ENCODE measurements around the gene IGSF9.

IGSF9 gene

DNA sequence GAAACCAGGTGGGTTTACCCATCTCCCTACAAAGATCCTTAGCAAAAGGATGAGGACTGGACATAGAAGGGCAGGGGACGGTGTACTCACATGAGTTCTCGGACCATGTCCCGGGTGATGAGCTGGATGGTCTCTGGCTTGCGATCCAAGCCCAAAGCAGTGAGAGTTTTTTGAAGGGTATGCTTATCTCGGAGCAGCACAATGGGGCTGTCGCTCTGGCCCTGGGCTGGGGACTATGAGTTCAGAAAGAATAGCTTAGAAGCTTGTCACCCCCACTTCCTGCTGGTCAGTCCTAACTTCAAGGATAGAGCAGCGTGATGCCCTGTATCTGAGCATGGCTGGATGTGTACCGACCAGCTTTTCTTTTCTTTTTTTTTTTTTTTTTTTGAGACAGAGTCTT lies 55.0 kb downstream of the IGSF9 start:
- no peaks in the 10 kb centered on the region for H3K36me3 ChIP-seq (ENCODE audit: insufficient read depth, low read length)
- H3F3A ChIP-seq (ENCODE audit: low read depth) = no peaks in the 10 kb centered on the region
- 0 out of 2 replicates have a peak overlapping the region, but pooled peaks have one; percentile 3 for H2AFZ ChIP-seq (ENCODE audit: low read length)
- TF ChIP-seq, protein P1, sequence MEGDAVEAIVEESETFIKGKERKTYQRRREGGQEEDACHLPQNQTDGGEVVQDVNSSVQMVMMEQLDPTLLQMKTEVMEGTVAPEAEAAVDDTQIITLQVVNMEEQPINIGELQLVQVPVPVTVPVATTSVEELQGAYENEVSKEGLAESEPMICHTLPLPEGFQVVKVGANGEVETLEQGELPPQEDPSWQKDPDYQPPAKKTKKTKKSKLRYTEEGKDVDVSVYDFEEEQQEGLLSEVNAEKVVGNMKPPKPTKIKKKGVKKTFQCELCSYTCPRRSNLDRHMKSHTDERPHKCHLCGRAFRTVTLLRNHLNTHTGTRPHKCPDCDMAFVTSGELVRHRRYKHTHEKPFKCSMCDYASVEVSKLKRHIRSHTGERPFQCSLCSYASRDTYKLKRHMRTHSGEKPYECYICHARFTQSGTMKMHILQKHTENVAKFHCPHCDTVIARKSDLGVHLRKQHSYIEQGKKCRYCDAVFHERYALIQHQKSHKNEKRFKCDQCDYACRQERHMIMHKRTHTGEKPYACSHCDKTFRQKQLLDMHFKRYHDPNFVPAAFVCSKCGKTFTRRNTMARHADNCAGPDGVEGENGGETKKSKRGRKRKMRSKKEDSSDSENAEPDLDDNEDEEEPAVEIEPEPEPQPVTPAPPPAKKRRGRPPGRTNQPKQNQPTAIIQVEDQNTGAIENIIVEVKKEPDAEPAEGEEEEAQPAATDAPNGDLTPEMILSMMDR (conservative IDR thresholded peaks at IDR 0.05; ENCODE audit: low read length) = no peak
- no peaks in the 10 kb centered on the region for H4K20me1 ChIP-seq (ENCODE audit: insufficient read depth, low read length, poor library complexity, severe bottlenecking)
- peaks cover 38% of the 10 kb centered on the region for H3K4me1 ChIP-seq (ENCODE audit: insufficient read depth, low read length, poor library complexity, severe bottlenecking)
- no peaks in the 10 kb centered on the region for H3K9me2 ChIP-seq (replicated peaks; ENCODE audit: low read depth, low read length)
- H3K4me3 ChIP-seq (ENCODE audit: low read length, poor library complexity, severe bottlenecking) = peak overlapping the region; percentile 67
- peaks cover 3% of the 10 kb centered on the region; the same call in 1 of the 2 replicates for H3K79me2 ChIP-seq (ENCODE audit: insufficient read depth, low read length)
- peak overlapping the region; percentile 77 for H3K4me2 ChIP-seq (ENCODE audit: low read depth, low read length, poor library complexity, severe bottlenecking)
- H3K27me3 ChIP-seq (ENCODE audit: insufficient read depth, low read length, poor library complexity, severe bottlenecking) = no peaks in the 10 kb centered on the region
- no peaks in the 10 kb centered on the region for H3K9me3 ChIP-seq (ENCODE audit: insufficient read depth, low read depth, low read length)
- H3K9ac ChIP-seq (ENCODE audit: low read depth, low read length, poor library complexity, severe bottlenecking) = peak overlapping the region; percentile 65

- H3K4me1 ChIP-seq (ENCODE audit: insufficient read depth, low read length, poor library complexity, severe bottlenecking) = peaks cover 38% of the 10 kb centered on the region
- 0 out of 2 replicates have a peak overlapping the region, but pooled peaks have one; percentile 3 for H2AFZ ChIP-seq (ENCODE audit: low read length)
- peaks cover 3% of the 10 kb centered on the region; the same call in 1 of the 2 replicates for H3K79me2 ChIP-seq (ENCODE audit: insufficient read depth, low read length)
- H3K27me3 ChIP-seq (ENCODE audit: insufficient read depth, low read length, poor library complexity, severe bottlenecking) = no peaks in the 10 kb centered on the region
- peak overlapping the region; percentile 65 for H3K9ac ChIP-seq (ENCODE audit: low read depth, low read length, poor library complexity, severe bottlenecking)
- no peaks in the 10 kb centered on the region for H3K9me3 ChIP-seq (ENCODE audit: insufficient read depth, low read depth, low read length)
- no peaks in the 10 kb centered on the region for H4K20me1 ChIP-seq (ENCODE audit: insufficient read depth, low read length, poor library complexity, severe bottlenecking)
- TF ChIP-seq, protein P1 (conservative IDR thresholded peaks at IDR 0.05; ENCODE audit: low read length) = no peak
- TF ChIP-seq EZH2phosphoT487 (IDR thresholded peaks at IDR 0.05; ENCODE audit: borderline replicate concordance) = no peak
- no peaks in the 10 kb centered on the region for H3K36me3 ChIP-seq (ENCODE audit: insufficient read depth, low read length)
- H3F3A ChIP-seq (ENCODE audit: low read depth) = no peaks in the 10 kb centered on the region
- no peaks in the 10 kb centered on the region for H3K9me2 ChIP-seq (replicated peaks; ENCODE audit: low read depth, low read length)
- peak overlapping the region; percentile 77 for H3K4me2 ChIP-seq (ENCODE audit: low read depth, low read length, poor library complexity, severe bottlenecking)
- H3K4me3 ChIP-seq (ENCODE audit: low read length, poor library complexity, severe bottlenecking) = peak overlapping the region; percentile 67
Observed at GRCh38 chr1:159889821-159890252, 55.6 kb downstream of the IGSF9 start.

- Histone ChIP-seq H3K4me3 (ENCODE audit: low read length, poor library complexity, severe bottlenecking) (peak overlapping the region; percentile 67), H3K9ac (ENCODE audit: low read depth, low read length, poor library complexity, severe bottlenecking) (peak overlapping the region; percentile 65), H3F3A (ENCODE audit: low read depth) (no peaks in the 10 kb centered on the region), H3K4me2 (ENCODE audit: low read depth, low read length, poor library complexity, severe bottlenecking) (peak overlapping the region; percentile 77), H2AFZ (ENCODE audit: low read length) (no peak overlapping the region), H3K9me2 (replicated peaks; ENCODE audit: low read depth, low read length) (no peaks in the 10 kb centered on the region), H3K36me3 (ENCODE audit: insufficient read depth, low read length) (no peaks in the 10 kb centered on the region), H3K79me2 (ENCODE audit: insufficient read depth, low read length) (peaks cover 3% of the 10 kb centered on the region; the same call in 1 of the 2 replicates), H4K20me1 (ENCODE audit: insufficient read depth, low read length, poor library complexity, severe bottlenecking) (no peaks in the 10 kb centered on the region), H3K27me3 (ENCODE audit: insufficient read depth, low read length, poor library complexity, severe bottlenecking) (no peaks in the 10 kb centered on the region), H3K4me1 (ENCODE audit: insufficient read depth, low read length, poor library complexity, severe bottlenecking) (peaks cover 38% of the 10 kb centered on the region), H3K9me3 (ENCODE audit: insufficient read depth, low read depth, low read length) (no peaks in the 10 kb centered on the region)
- TF ChIP-seq EZH2phosphoT487 (IDR thresholded peaks at IDR 0.05; ENCODE audit: borderline replicate concordance) = no peak
- TF ChIP-seq, protein P1 (conservative IDR thresholded peaks at IDR 0.05; ENCODE audit: low read length) = no peak
Observed at GRCh38 chr1:159889202-159889601, 56.2 kb downstream of the IGSF9 start.
